Epithelial cell of esophagus (primary cell): Measurements from ENCODE around the gene TDRD15.
"Not testable (repeated sequence)": the region's sequence is repeated elsewhere in the genome, so short reads cannot be mapped to it uniquely, and the experiment has no call there.

Experiments
- DNase-seq: peaks from one replicate; pipeline ENCODE4 v3.0.0; 2010; ENCODE audit warnings: low read depth
- H3K4me3 ChIP-seq: 2 replicates; pipeline ENCODE4 v1.5.1; 2011; ENCODE audit warnings: mild to moderate bottlenecking, low read length, control low read depth
- CTCF ChIP-seq: IDR thresholded peaks from 2 replicates; pipeline ENCODE4 v1.5.1; 2011; ENCODE audit warnings: low read depth, mild to moderate bottlenecking, low read length, control low read depth, inconsistent platforms; ENCODE audit not compliant: insufficient read depth; ENCODE audit errors: missing control alignments

The TDRD15 gene

GRCh38 chr2:21146638-21147037, 22.9 kb downstream of the TDRD15 start:
- DNase-seq = peak; percentile 35
- TF ChIP-seq CTCF = no peak
- H3K4me3 ChIP-seq = no peak overlapping the region

- TF ChIP-seq CTCF = no peak
- DNase-seq = no peak
- no peak overlapping the region for H3K4me3 ChIP-seq
These were observed 24.9 kb downstream of the TDRD15 start for GRCh38 chr2:21148718-21149117.

- H3K4me3 ChIP-seq = not testable (repeated sequence)
These were observed 27.5 kb downstream of the TDRD15 start for GRCh38 chr2:21151234-21151633.

GRCh38 chr2:21155365-21156136, 31.8 kb downstream of the TDRD15 start:
- DNase-seq = peak; percentile 9
- no peak for TF ChIP-seq CTCF
- no peak overlapping the region for H3K4me3 ChIP-seq

More at GRCh38 chr2:21151234-21151633, 27.5 kb downstream of the TDRD15 start:
- DNase-seq = not testable (repeated sequence)

GRCh38 chr2:21161122-21161521, 37.4 kb downstream of the TDRD15 start:
- no peak for DNase-seq
- no peak overlapping the region for H3K4me3 ChIP-seq
- TF ChIP-seq CTCF = no peak

- no peak for DNase-seq
- no peak overlapping the region for H3K4me3 ChIP-seq
- TF ChIP-seq CTCF = no peak
These were observed 38.3 kb downstream of the TDRD15 start for GRCh38 chr2:21161832-21162614.

GRCh38 chr2:21162615-21162878, 38.8 kb downstream of the TDRD15 start:
- H3K4me3 ChIP-seq = no peak overlapping the region
- no peak for TF ChIP-seq CTCF

More at GRCh38 chr2:21162615-21162878, 38.8 kb downstream of the TDRD15 start:
- DNase-seq = no peak
